Liver (tissue), 9 donors: ENCODE results near the gene LRRC27. TPM values are rescaled to one million over a fixed set of nuclear protein-coding genes. Genes with fewer than 3 reads are reported as not detected.

Source experiments
- DNase-seq: peaks from one replicate; pipeline ENCODE4 v3.0.0-alpha.2; 2017; ENCODE audit warnings: low spot score
- H3K27ac ChIP-seq, 2 donors: one replicate each; pipeline ENCODE4 v1.7.0; 2013; ENCODE audit warnings: inconsistent platforms in 2 of 2, low read length in 2 of 2, control low read depth in 1 of 2, low read depth in 1 of 2, mild to moderate bottlenecking in 1 of 2
- H3K27me3 ChIP-seq, 4 donors: one replicate each; pipeline versions ENCODE4 v1.6.1 to v1.7.0; 2013; ENCODE audit warnings: low read length in 3 of 4, inconsistent platforms in 1 of 4, mild to moderate bottlenecking in 1 of 4, moderate library complexity in 1 of 4; ENCODE audit not compliant: control insufficient read depth in 4 of 4, insufficient read depth in 4 of 4
- H3K36me3 ChIP-seq, 4 donors: one replicate each; pipeline versions ENCODE4 v1.6.1 to v1.7.0; 2013; ENCODE audit warnings: low read length in 3 of 4, mild to moderate bottlenecking in 3 of 4, low read depth in 1 of 4, moderate library complexity in 1 of 4; ENCODE audit not compliant: control insufficient read depth in 4 of 4, insufficient read depth in 3 of 4
- H3K4me1 ChIP-seq, 4 donors: one replicate each; pipeline versions ENCODE4 v1.6.1 to v1.7.0; 2013; ENCODE audit warnings: low read length in 3 of 4, mild to moderate bottlenecking in 3 of 4, moderate library complexity in 1 of 4; ENCODE audit not compliant: control insufficient read depth in 4 of 4, insufficient read depth in 4 of 4
- H3K4me3 ChIP-seq, 3 donors: one replicate each; pipeline versions ENCODE4 v1.6.1 to v1.7.0; 2013; ENCODE audit warnings: low read length in 3 of 3, control low read depth in 1 of 3, low read depth in 1 of 3, mild to moderate bottlenecking in 1 of 3
- H3K9ac ChIP-seq, 2 donors: one replicate each; pipeline ENCODE4 v1.7.0; 2013; ENCODE audit warnings: low read length in 2 of 2, mild to moderate bottlenecking in 2 of 2, moderate library complexity in 2 of 2, control low read depth in 1 of 2, low read depth in 1 of 2
- H3K9me3 ChIP-seq, 4 donors: one replicate each; pipeline versions ENCODE4 v1.6.1 to v1.7.0; 2013; ENCODE audit warnings: low read length in 3 of 4; ENCODE audit not compliant: control insufficient read depth in 4 of 4
- ATF3 ChIP-seq: IDR thresholded peaks from 2 replicates; pipeline ENCODE4 v1.6.1; 2016; ENCODE audit warnings: antibody characterized with exemption
- CTCF ChIP-seq: fragments of 150-350 bp; IDR thresholded peaks from 2 replicates; pipeline ENCODE4 v1.5.1; 2017; ENCODE audit warnings: improper control_type of control experiment, low read depth, low read length; ENCODE audit not compliant: missing input control
- EGR1 ChIP-seq, 2 donors: IDR thresholded peaks; 2 replicates each; pipeline ENCODE4 v1.6.1; 2016 to 2018; ENCODE audit warnings: antibody characterized with exemption in 2 of 2, low read depth in 2 of 2
- FOXA1 ChIP-seq: IDR thresholded peaks from 2 replicates; pipeline ENCODE4 v1.6.1; 2016; ENCODE audit warnings: antibody characterized with exemption
- FOXA2 ChIP-seq: IDR thresholded peaks from 2 replicates; pipeline ENCODE4 v1.6.1; 2016; ENCODE audit warnings: antibody characterized with exemption
- GABPA ChIP-seq, 2 donors: IDR thresholded peaks in 1 of 2; conservative IDR thresholded peaks in 1 of 2; 2 replicates each; pipeline ENCODE4 v1.6.1; 2016; ENCODE audit warnings: antibody characterized with exemption in 2 of 2, mild to moderate bottlenecking in 1 of 2, moderate library complexity in 1 of 2
- HNF4A ChIP-seq, 2 donors: conservative IDR thresholded peaks; 2 replicates each; pipeline ENCODE4 v1.6.1; 2016; ENCODE audit warnings: antibody characterized with exemption in 2 of 2, mild to moderate bottlenecking in 2 of 2
- HNF4G ChIP-seq: IDR thresholded peaks from 2 replicates; pipeline ENCODE4 v1.6.1; 2016; ENCODE audit warnings: antibody characterized with exemption
- JUND ChIP-seq, 2 donors: IDR thresholded peaks; 2 replicates each; pipeline ENCODE4 v1.6.1; 2016; ENCODE audit warnings: antibody characterized with exemption in 2 of 2
- MAX ChIP-seq: IDR thresholded peaks from 2 replicates; pipeline ENCODE4 v1.6.1; 2016; ENCODE audit warnings: antibody characterized with exemption
- NR2F2 ChIP-seq: IDR thresholded peaks from 2 replicates; pipeline ENCODE4 v1.6.1; 2016; ENCODE audit warnings: antibody characterized with exemption
- RAD21 ChIP-seq, 2 donors: IDR thresholded peaks; 2 replicates each; pipeline ENCODE4 v1.6.1; 2016; ENCODE audit warnings: antibody characterized with exemption in 2 of 2, mild to moderate bottlenecking in 2 of 2
- RXRA ChIP-seq, 2 donors: IDR thresholded peaks; 2 replicates each; pipeline ENCODE4 v1.6.1; 2017 to 2018; ENCODE audit warnings: antibody characterized with exemption in 2 of 2, mild to moderate bottlenecking in 1 of 2
- SP1 ChIP-seq: IDR thresholded peaks from 2 replicates; pipeline ENCODE4 v1.6.1; 2018; ENCODE audit warnings: antibody characterized with exemption, mild to moderate bottlenecking
- TAF1 ChIP-seq: conservative IDR thresholded peaks from 2 replicates; pipeline ENCODE4 v1.6.1; 2016; ENCODE audit warnings: antibody characterized with exemption, mild to moderate bottlenecking
- YY1 ChIP-seq: IDR thresholded peaks from 2 replicates; pipeline ENCODE4 v1.6.1; 2016; ENCODE audit warnings: antibody characterized with exemption, mild to moderate bottlenecking
- WGBS: extraction: QIAGEN DNeasy Blood & Tissue Kit; methylation state at CpG from one replicate; pipeline ENCODE4 v1.1.7; 2013; 5-methylcytosine and 5-hydroxymethylcytosine counted together
- polyA plus RNA-seq, 2 donors: library from polyadenylated mRNA; stranded (reverse) in 1 of 2; unstranded in 1 of 2; fragments of 200-250 nt in 1 of 2; fragments of >200 nt in 1 of 2; fragmentation: Nextera tagmentation in 1 of 2; extraction: Ambion mirVana in 1 of 2; gene quantifications; one replicate each; pipeline versions ENCODE4 v1.2.1 to v1.2.3, GENCODE V29; 2013 to 2015
- total RNA-seq, 2 donors: library from RNA; depleted of rRNA; stranded (reverse); fragments of >200 nt; gene quantifications; one replicate each; pipeline ENCODE4 v1.2.3, GENCODE V29; 2014
- TF ChIP-seq, protein P1 (sequence below): IDR thresholded peaks from 2 replicates; pipeline ENCODE4 v1.6.1; 2016; ENCODE audit warnings: antibody characterized with exemption
- TF ChIP-seq, protein P2 (sequence below): IDR thresholded peaks from 2 replicates; pipeline ENCODE4 v1.6.1; 2016; ENCODE audit warnings: antibody characterized with exemption, mild to moderate bottlenecking
- donor health status: healthy.
- donor health status: healthy.
- donor health status: healthy.
- donor health status: healthy.
- donor health status: healthy.

The LRRC27 gene
- total and polyA plus RNA-seq, 4 donors: 1.8 to 2.8 (median 2.6) TPM

GRCh38 chr10:132349766-132350165, 17.8 kb downstream of the LRRC27 start:
- no peak overlapping the region for H3K9ac ChIP-seq
- WGBS: 94% methylated on average over 6 of the region's 6 CpGs
- no peaks in the 10 kb centered on the region for H3K9me3 ChIP-seq
- no peak overlapping the region for H3K27ac ChIP-seq
- H3K27me3 ChIP-seq: no peaks in the 10 kb centered on the region
- H3K4me1 ChIP-seq: peaks cover 0 to 9% (median 7%) of the 10 kb centered on the region in 4 donors
- DNase-seq: no peak
- no peak overlapping the region for H3K4me3 ChIP-seq
- TF ChIP-seq NR2F2: no peak
- TF ChIP-seq MAX: no peak
- TF ChIP-seq TAF1: no peak
- no peak for TF ChIP-seq HNF4G
- H3K36me3 ChIP-seq: peaks cover 0 to 4% (median 2%) of the 10 kb centered on the region in 4 donors

- no peak for DNase-seq
- peaks cover 0 to 5% (median 5%) of the 10 kb centered on the region in 4 donors for H3K4me1 ChIP-seq
- H3K27ac ChIP-seq: no peak overlapping the region
- TF ChIP-seq JUND (IDR thresholded peaks at IDR 0.05) (no peak), NR2F2 (no peak), YY1 (no peak), RAD21 (IDR thresholded peaks at IDR 0.05) (no peak), MAX (no peak), ATF3 (no peak), SP1 (no peak), FOXA1 (no peak), HNF4A (conservative IDR thresholded peaks at IDR 0.05) (no peak), EGR1 (IDR thresholded peaks at IDR 0.05; ENCODE audit: low read depth in 2 of 2) (no peak), FOXA2 (no peak), HNF4G (no peak), RXRA (IDR thresholded peaks at IDR 0.05) (no peak), GABPA (IDR thresholded peaks at IDR 0.05 in 1 of 2, conservative IDR thresholded peaks at IDR 0.05 in 1 of 2) (no peak), TAF1 (no peak), CTCF (no peak)
- TF ChIP-seq, protein P1, sequence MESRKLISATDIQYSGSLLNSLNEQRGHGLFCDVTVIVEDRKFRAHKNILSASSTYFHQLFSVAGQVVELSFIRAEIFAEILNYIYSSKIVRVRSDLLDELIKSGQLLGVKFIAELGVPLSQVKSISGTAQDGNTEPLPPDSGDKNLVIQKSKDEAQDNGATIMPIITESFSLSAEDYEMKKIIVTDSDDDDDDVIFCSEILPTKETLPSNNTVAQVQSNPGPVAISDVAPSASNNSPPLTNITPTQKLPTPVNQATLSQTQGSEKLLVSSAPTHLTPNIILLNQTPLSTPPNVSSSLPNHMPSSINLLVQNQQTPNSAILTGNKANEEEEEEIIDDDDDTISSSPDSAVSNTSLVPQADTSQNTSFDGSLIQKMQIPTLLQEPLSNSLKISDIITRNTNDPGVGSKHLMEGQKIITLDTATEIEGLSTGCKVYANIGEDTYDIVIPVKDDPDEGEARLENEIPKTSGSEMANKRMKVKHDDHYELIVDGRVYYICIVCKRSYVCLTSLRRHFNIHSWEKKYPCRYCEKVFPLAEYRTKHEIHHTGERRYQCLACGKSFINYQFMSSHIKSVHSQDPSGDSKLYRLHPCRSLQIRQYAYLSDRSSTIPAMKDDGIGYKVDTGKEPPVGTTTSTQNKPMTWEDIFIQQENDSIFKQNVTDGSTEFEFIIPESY: no peak
- TF ChIP-seq, protein P2, sequence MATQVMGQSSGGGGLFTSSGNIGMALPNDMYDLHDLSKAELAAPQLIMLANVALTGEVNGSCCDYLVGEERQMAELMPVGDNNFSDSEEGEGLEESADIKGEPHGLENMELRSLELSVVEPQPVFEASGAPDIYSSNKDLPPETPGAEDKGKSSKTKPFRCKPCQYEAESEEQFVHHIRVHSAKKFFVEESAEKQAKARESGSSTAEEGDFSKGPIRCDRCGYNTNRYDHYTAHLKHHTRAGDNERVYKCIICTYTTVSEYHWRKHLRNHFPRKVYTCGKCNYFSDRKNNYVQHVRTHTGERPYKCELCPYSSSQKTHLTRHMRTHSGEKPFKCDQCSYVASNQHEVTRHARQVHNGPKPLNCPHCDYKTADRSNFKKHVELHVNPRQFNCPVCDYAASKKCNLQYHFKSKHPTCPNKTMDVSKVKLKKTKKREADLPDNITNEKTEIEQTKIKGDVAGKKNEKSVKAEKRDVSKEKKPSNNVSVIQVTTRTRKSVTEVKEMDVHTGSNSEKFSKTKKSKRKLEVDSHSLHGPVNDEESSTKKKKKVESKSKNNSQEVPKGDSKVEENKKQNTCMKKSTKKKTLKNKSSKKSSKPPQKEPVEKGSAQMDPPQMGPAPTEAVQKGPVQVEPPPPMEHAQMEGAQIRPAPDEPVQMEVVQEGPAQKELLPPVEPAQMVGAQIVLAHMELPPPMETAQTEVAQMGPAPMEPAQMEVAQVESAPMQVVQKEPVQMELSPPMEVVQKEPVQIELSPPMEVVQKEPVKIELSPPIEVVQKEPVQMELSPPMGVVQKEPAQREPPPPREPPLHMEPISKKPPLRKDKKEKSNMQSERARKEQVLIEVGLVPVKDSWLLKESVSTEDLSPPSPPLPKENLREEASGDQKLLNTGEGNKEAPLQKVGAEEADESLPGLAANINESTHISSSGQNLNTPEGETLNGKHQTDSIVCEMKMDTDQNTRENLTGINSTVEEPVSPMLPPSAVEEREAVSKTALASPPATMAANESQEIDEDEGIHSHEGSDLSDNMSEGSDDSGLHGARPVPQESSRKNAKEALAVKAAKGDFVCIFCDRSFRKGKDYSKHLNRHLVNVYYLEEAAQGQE: no peak
- H3K27me3 ChIP-seq: no peaks in the 10 kb centered on the region
- peaks cover 0 to 4% (median 2%) of the 10 kb centered on the region in 4 donors for H3K36me3 ChIP-seq
- no peak overlapping the region for H3K4me3 ChIP-seq
- H3K9me3 ChIP-seq: no peaks in the 10 kb centered on the region
- no peak overlapping the region for H3K9ac ChIP-seq
- WGBS: 87% methylated on average over 11 of the region's 11 CpGs
Observed at GRCh38 chr10:132350391-132350790, 18.4 kb downstream of the LRRC27 start.
